ENCODE data around the gene TARS2.

TARS2 gene

DNA sequence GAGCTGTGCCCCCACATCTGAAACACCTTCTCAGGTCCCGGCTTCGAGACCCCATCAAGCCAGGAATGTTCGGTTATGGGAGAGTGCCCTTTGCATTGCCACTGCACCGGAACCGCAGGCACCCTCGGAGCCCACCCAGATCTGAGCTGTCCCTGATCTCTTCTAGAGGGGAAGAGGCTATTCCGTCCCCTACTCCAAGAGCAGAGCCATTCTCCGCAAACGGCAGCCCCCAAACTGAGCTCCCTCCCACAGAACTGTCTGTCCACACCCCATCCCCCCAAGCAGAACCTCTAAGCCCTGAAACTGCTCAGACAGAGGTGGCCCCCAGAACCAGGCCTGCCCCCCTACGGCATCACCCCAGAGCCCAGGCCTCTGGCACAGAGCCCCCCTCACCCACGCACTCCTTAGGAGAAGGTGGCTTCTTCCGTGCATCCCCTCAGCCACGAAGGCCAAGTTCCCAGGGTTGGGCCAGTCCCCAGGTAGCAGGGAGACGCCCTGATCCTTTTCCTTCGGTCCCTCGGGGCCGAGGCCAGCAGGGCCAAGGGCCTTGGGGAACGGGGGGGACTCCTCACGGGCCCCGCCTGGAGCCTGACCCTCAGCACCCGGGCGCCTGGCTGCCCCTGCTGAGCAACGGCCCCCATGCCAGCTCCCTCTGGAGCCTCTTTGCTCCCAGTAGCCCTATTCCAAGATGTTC is 66.3 kb downstream of the TARS2 start:
- in situ Hi-C loops (cut with MboI; ENCODE audit: low sequenced_read_pairs, unreplicated experiment), result no loop called here

DNA sequence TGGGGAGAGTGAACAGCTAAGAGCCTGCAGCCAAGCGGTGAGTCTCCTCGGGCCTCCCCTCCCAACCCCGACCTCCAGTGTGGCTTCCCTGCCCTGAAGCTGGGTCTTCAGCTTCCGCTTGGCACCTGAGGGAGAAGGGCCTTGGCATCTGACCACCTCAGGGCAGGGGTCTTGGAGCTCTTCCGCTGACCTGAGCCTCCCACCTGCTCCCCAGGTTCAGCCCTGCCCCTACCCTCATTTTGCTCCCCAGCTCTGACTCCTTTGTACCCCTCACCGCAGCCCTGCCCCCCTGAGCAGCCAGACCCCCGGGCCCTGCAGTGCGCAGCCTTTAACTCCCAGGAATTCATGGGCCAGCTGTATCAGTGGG is 66.8 kb downstream of the TARS2 start:
- no peak for DNase-seq (ENCODE audit: low spot score)
- TF ChIP-seq, protein P1, sequence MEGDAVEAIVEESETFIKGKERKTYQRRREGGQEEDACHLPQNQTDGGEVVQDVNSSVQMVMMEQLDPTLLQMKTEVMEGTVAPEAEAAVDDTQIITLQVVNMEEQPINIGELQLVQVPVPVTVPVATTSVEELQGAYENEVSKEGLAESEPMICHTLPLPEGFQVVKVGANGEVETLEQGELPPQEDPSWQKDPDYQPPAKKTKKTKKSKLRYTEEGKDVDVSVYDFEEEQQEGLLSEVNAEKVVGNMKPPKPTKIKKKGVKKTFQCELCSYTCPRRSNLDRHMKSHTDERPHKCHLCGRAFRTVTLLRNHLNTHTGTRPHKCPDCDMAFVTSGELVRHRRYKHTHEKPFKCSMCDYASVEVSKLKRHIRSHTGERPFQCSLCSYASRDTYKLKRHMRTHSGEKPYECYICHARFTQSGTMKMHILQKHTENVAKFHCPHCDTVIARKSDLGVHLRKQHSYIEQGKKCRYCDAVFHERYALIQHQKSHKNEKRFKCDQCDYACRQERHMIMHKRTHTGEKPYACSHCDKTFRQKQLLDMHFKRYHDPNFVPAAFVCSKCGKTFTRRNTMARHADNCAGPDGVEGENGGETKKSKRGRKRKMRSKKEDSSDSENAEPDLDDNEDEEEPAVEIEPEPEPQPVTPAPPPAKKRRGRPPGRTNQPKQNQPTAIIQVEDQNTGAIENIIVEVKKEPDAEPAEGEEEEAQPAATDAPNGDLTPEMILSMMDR (IDR thresholded peaks at IDR 0.05; ENCODE audit: borderline replicate concordance, control extremely low read depth, extremely low read depth, insufficient read depth, missing control alignments), result no peak
- in situ Hi-C loops (cut with MboI; ENCODE audit: low sequenced_read_pairs, unreplicated experiment), result no loop called here

More for the DNA sequence above, 66.3 kb downstream of the TARS2 start:
- TF ChIP-seq, protein P1 (IDR thresholded peaks at IDR 0.05; ENCODE audit: borderline replicate concordance, control extremely low read depth, extremely low read depth, insufficient read depth, missing control alignments), result no peak
- DNase-seq (ENCODE audit: low spot score), result no peak

DNA sequence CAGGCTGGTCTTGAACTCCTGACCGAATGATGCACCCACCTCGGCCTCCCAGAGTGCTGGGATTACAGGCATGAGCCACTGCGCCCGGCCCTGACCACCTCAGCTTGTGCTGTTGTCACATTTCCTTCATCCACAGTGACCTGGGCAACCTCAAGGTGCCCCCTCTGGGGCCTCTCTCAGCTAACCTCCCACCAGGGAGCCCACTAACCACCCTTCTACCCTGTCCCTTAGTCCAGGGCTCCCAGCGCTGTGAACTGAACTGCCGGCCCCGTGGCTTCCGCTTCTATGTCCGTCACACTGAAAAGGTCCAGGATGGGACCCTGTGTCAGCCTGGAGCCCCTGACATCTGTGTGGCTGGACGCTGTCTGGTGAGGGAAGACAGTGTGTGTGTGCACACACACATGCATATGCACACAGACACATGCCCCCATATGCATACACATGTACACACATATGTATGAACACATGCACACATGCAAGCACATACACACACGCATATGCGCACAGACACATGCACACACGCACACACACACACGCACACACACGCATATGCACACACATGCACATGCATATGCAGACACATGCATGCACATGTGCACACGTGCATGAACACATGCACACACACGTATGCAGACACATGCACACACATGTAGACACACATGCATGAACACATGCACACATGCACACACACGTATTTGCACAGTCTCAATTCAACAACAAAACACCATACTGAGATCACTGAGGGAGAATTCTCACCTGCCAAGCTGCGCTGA is 68.2 kb downstream of the TARS2 start:
- no peak for DNase-seq (ENCODE audit: low spot score)
- in situ Hi-C loops (cut with MboI; ENCODE audit: low sequenced_read_pairs, unreplicated experiment), result no loop called here
- TF ChIP-seq, protein P1 (IDR thresholded peaks at IDR 0.05; ENCODE audit: borderline replicate concordance, control extremely low read depth, extremely low read depth, insufficient read depth, missing control alignments), result no peak

DNA sequence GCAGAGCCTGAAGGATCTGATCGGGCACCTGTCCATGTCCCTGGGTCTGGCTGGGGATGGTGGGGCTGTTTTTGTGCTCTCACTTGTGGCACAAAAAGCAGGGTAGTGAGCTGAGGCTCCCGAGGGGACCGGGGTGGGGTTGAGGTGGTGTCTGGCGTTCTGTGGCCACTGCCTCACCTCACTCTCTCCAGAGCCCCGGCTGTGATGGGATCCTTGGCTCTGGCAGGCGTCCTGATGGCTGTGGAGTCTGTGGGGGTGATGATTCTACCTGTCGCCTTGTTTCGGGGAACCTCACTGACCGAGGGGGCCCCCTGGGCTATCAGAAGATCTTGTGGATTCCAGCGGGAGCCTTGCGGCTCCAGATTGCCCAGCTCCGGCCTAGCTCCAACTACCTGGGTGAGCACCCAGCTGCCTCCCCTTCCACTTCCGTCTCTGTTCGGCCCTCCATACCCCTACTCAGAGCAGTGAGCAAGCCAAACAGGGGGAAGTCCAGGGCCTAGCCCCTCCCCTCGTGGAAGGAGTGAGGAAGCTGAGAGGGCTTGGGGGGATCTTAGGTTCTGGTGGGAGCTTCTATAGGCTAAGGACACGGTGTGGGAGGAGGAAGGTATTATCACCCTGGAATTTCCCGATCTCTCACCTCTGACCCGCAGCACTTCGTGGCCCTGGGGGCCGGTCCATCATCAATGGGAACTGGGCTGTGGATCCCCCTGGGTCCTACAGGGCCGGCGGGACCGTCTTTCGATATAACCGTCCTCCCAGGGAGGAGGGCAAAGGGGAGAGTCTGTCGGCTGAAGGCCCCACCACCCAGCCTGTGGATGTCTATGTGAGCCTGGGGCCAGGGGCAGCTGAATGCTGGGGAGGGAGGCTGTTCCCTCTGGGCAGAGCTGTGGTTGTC is 69.0 kb downstream of the TARS2 start:
- TF ChIP-seq, protein P1 (IDR thresholded peaks at IDR 0.05; ENCODE audit: borderline replicate concordance, control extremely low read depth, extremely low read depth, insufficient read depth, missing control alignments), result no peak
- in situ Hi-C loops (cut with MboI; ENCODE audit: low sequenced_read_pairs, unreplicated experiment), result no loop called here
- no peak for DNase-seq (ENCODE audit: low spot score)

DNA sequence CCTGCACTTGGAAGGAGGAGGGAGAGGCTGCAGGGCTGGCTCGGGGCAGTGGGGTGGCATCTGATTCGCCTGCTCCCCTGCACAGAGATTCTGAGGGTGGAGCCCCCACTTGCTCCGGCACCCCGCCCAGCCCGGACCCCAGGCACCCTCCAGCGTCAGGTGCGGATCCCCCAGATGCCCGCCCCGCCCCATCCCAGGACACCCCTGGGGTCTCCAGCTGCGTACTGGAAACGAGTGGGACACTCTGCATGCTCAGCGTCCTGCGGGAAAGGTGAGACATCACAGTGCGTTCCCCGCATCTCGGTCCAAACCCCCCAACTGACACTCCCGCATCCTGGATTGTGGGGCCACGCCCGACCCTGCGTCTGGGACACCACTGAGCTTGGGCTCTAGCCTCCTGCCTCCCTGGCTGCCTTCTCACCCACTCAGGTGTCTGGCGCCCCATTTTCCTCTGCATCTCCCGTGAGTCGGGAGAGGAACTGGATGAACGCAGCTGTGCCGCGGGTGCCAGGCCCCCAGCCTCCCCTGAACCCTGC is 69.9 kb downstream of the TARS2 start:
- TF ChIP-seq, protein P1 (IDR thresholded peaks at IDR 0.05; ENCODE audit: borderline replicate concordance, control extremely low read depth, extremely low read depth, insufficient read depth, missing control alignments), result no peak
- no peak for DNase-seq (ENCODE audit: low spot score)
- in situ Hi-C loops (cut with MboI; ENCODE audit: low sequenced_read_pairs, unreplicated experiment), result no loop called here
